MM.1S (cell line): ENCODE measurements around the gene PPP2R3B.

Experiments
- DNase-seq: peaks from one replicate; pipeline ENCODE4 v3.0.0-alpha.2; 2015
- H2AFZ ChIP-seq: fragments of 300-600 bp; sonication (generic); 2 replicates; pipeline ENCODE4 v1.6.0; 2016; ENCODE audit warnings: antibody characterized with exemption, low read length
- H3F3A ChIP-seq: fragments of 300-600 bp; sonication (generic); 2 replicates; pipeline ENCODE4 v1.6.1; 2016; ENCODE audit warnings: mild to moderate bottlenecking, antibody characterized with exemption, low read length, moderate library complexity, mixed read lengths; ENCODE audit not compliant: insufficient read depth
- H3K27ac ChIP-seq: fragments of 300-600 bp; sonication (generic); 2 replicates; pipeline ENCODE4 v1.5.1; 2016; ENCODE audit warnings: mild to moderate bottlenecking, low read length
- H3K27me3 ChIP-seq: fragments of 300-600 bp; sonication (generic); replicated peaks from 2 replicates; pipeline ENCODE4 v1.6.0; 2016; ENCODE audit warnings: low read length; ENCODE audit not compliant: insufficient read depth
- H3K36me3 ChIP-seq: fragments of 300-600 bp; sonication (generic); replicated peaks from 2 replicates; pipeline ENCODE4 v1.6.1; 2016; ENCODE audit warnings: mild to moderate bottlenecking, low read length, mixed read lengths; ENCODE audit not compliant: insufficient read depth
- H3K4me1 ChIP-seq: fragments of 300-600 bp; sonication (generic); 2 replicates; pipeline ENCODE4 v1.6.1; 2016; ENCODE audit warnings: low read length, mixed read lengths
- H3K4me2 ChIP-seq: fragments of 300-600 bp; sonication (generic); 2 replicates; pipeline ENCODE4 v1.6.0; 2016; ENCODE audit warnings: low read depth, low read length
- H3K4me3 ChIP-seq: fragments of 300-600 bp; sonication (generic); 2 replicates; pipeline ENCODE4 v1.5.1; 2016; ENCODE audit warnings: low read length, mixed read lengths
- H3K79me2 ChIP-seq: fragments of 300-600 bp; sonication (generic); 2 replicates; pipeline ENCODE4 v1.6.1; 2016; ENCODE audit warnings: mixed run types, low read length, mixed read lengths
- H3K9ac ChIP-seq: fragments of 300-600 bp; sonication (generic); 2 replicates; pipeline ENCODE4 v1.6.1; 2016; ENCODE audit warnings: low read length, mixed read lengths
- H3K9me2 ChIP-seq: fragments of 300-600 bp; sonication (generic); replicated peaks from 2 replicates; pipeline ENCODE4 v1.6.1; 2016; ENCODE audit warnings: mild to moderate bottlenecking, low read length, mixed read lengths; ENCODE audit not compliant: insufficient read depth
- H3K9me3 ChIP-seq: fragments of 300-600 bp; sonication (generic); replicated peaks from 2 replicates; pipeline ENCODE4 v1.6.1; 2016; ENCODE audit warnings: mild to moderate bottlenecking, low read length, mixed read lengths; ENCODE audit not compliant: insufficient read depth
- H4K20me1 ChIP-seq: fragments of 300-600 bp; sonication (generic); 2 replicates; pipeline ENCODE4 v1.6.1; 2016; ENCODE audit warnings: mild to moderate bottlenecking, low read length, moderate library complexity, mixed read lengths; ENCODE audit not compliant: insufficient read depth
- CTCF ChIP-seq: fragments of 300-600 bp; sonication (generic); IDR thresholded peaks from 2 replicates; pipeline ENCODE4 v1.5.1; 2016; ENCODE audit warnings: antibody characterized with exemption, low read length, mixed read lengths
- EZH2 ChIP-seq: fragments of 300-600 bp; sonication (generic); optimal IDR thresholded peaks from 2 replicates; pipeline ENCODE3; 2017; ENCODE audit warnings: low read depth, mild to moderate bottlenecking, antibody characterized with exemption, low read length, mixed read lengths
- EZH2phosphoT487 ChIP-seq: fragments of 300-600 bp; sonication (generic); IDR thresholded peaks from 2 replicates; pipeline ENCODE4 v1.6.1; 2018; ENCODE audit warnings: antibody characterized with exemption, low read length

The PPP2R3B gene

GRCh38 chrX:369563-370101, 17.1 kb downstream of the PPP2R3B start:
- no peak for DNase-seq
- no peaks in the 10 kb centered on the region for H3F3A ChIP-seq
- H4K20me1 ChIP-seq, result no peaks in the 10 kb centered on the region
- no peaks in the 10 kb centered on the region for H3K9me2 ChIP-seq
- H3K36me3 ChIP-seq, result no peaks in the 10 kb centered on the region
- H3K27ac ChIP-seq, result no peak overlapping the region
- H3K79me2 ChIP-seq, result no peaks in the 10 kb centered on the region
- no peaks in the 10 kb centered on the region for H3K4me1 ChIP-seq
- H2AFZ ChIP-seq, result no peak overlapping the region
- H3K9me3 ChIP-seq, result no peaks in the 10 kb centered on the region
- no peak for TF ChIP-seq EZH2phosphoT487
- no peak for TF ChIP-seq EZH2
- no peak for TF ChIP-seq CTCF
- H3K4me2 ChIP-seq, result no peak overlapping the region
- H3K27me3 ChIP-seq, result no peaks in the 10 kb centered on the region
- H3K9ac ChIP-seq, result no peak overlapping the region
- H3K4me3 ChIP-seq, result no peak overlapping the region

- Histone ChIP-seq H3K27ac (no peak overlapping the region), H3K4me1 (no peaks in the 10 kb centered on the region)
Measured at GRCh38 chrX:368811-369562, 17.7 kb downstream of the PPP2R3B start.

GRCh38 chrX:367866-368265, 18.8 kb downstream of the PPP2R3B start:
- H3K4me3 ChIP-seq, result no peak overlapping the region
- H3K27ac ChIP-seq, result no peak overlapping the region
- no peak overlapping the region for H2AFZ ChIP-seq
- H3K9ac ChIP-seq, result no peak overlapping the region
- no peaks in the 10 kb centered on the region for H3F3A ChIP-seq
- TF ChIP-seq EZH2phosphoT487 (no peak), EZH2 (no peak), CTCF (no peak)
- H3K36me3 ChIP-seq, result no peaks in the 10 kb centered on the region
- DNase-seq, result no peak
- no peaks in the 10 kb centered on the region for H3K9me3 ChIP-seq
- no peak overlapping the region for H3K4me2 ChIP-seq
- H3K79me2 ChIP-seq, result no peaks in the 10 kb centered on the region
- no peaks in the 10 kb centered on the region for H4K20me1 ChIP-seq
- no peaks in the 10 kb centered on the region for H3K4me1 ChIP-seq
- no peaks in the 10 kb centered on the region for H3K27me3 ChIP-seq
- no peaks in the 10 kb centered on the region for H3K9me2 ChIP-seq

More at GRCh38 chrX:368811-369562, 17.7 kb downstream of the PPP2R3B start:
- H3K4me3 ChIP-seq, result no peak overlapping the region
- H3K27me3 ChIP-seq, result no peaks in the 10 kb centered on the region
- no peak overlapping the region for H2AFZ ChIP-seq
- H3K9me2 ChIP-seq, result no peaks in the 10 kb centered on the region
- H3F3A ChIP-seq, result no peaks in the 10 kb centered on the region
- no peaks in the 10 kb centered on the region for H3K79me2 ChIP-seq
- DNase-seq, result no peak
- H4K20me1 ChIP-seq, result no peaks in the 10 kb centered on the region
- no peak for TF ChIP-seq EZH2
- H3K4me2 ChIP-seq, result no peak overlapping the region
- no peaks in the 10 kb centered on the region for H3K36me3 ChIP-seq
- no peak overlapping the region for H3K9ac ChIP-seq
- no peaks in the 10 kb centered on the region for H3K9me3 ChIP-seq

GRCh38 chrX:367349-367748, 19.4 kb downstream of the PPP2R3B start:
- no peak for DNase-seq
- TF ChIP-seq EZH2, result no peak
- no peak for TF ChIP-seq EZH2phosphoT487
- TF ChIP-seq CTCF, result no peak
- Histone ChIP-seq H3K4me3 (no peak overlapping the region), H3K9ac (no peak overlapping the region), H3K27me3 (no peaks in the 10 kb centered on the region), H3K9me2 (no peaks in the 10 kb centered on the region), H3K4me2 (no peak overlapping the region), H2AFZ (no peak overlapping the region), H3K79me2 (no peaks in the 10 kb centered on the region), H4K20me1 (no peaks in the 10 kb centered on the region), H3F3A (no peaks in the 10 kb centered on the region), H3K9me3 (no peaks in the 10 kb centered on the region), H3K4me1 (no peaks in the 10 kb centered on the region), H3K27ac (no peak overlapping the region), H3K36me3 (no peaks in the 10 kb centered on the region)
